IMR-90 (cell line): ENCODE results near the gene RNF144B. TPM values are rescaled to one million over a fixed set of nuclear protein-coding genes. Genes with fewer than 3 reads are reported as not detected.

ENCODE experiments used
- ATAC-seq: fragments of 200-7000 bp; cut with Tn5 transposase; 2 replicates; pipeline ENCODE4 v1.9.1; 2020; ENCODE audit warnings: low read depth, mild to moderate bottlenecking, moderate library complexity
- BruUV-seq: library from RNA; stranded (reverse); fragments of 400-500 nt; replicated peaks from 2 replicates; lab custom pipeline; 2021; lab: Mats Ljungman, UMichigan
- CTCF ChIA-PET: fragments of 300-600 bp; formaldehyde crosslinking; extraction: SDS; loops from one replicate; lab custom pipeline; 2021; ENCODE audit warnings: antibody characterized with exemption; lab: Yijun Ruan, JAX
- POLR2A ChIA-PET: fragments of 300-600 bp; sonication (Branson Sonifier 250); formaldehyde crosslinking; loops from one replicate; lab custom pipeline; 2022; ENCODE audit warnings: antibody characterized with exemption; ENCODE audit not compliant: unreplicated experiment; lab: Charles Lee
- DNase-seq: peaks from one replicate; pipeline ENCODE4 v3.0.0; 2013
- H2AFZ ChIP-seq: replicated peaks from 2 replicates; pipeline ENCODE3; 2013; ENCODE audit warnings: low read length, mild to moderate bottlenecking; ENCODE audit not compliant: poor library complexity
- H2AK5ac ChIP-seq: 2 replicates; pipeline ENCODE4 v1.6.1; 2013; ENCODE audit warnings: low read depth, low read length, inconsistent platforms
- H2AK9ac ChIP-seq: replicated peaks from 2 replicates; pipeline ENCODE3; 2013; ENCODE audit warnings: mild to moderate bottlenecking, low read depth, low read length, moderate library complexity; ENCODE audit not compliant: poor library complexity
- H2BK120ac ChIP-seq: 2 replicates; pipeline ENCODE4 v1.6.1; 2013; ENCODE audit warnings: low read depth, low read length, inconsistent platforms
- H2BK15ac ChIP-seq: 3 replicates; pipeline ENCODE4 v1.6.1; 2013; ENCODE audit warnings: low read depth, low read length, inconsistent platforms
- H2BK20ac ChIP-seq: 2 replicates; pipeline ENCODE4 v1.6.1; 2013; ENCODE audit warnings: low read depth, mild to moderate bottlenecking, inconsistent platforms, low read length, moderate library complexity
- H2BK5ac ChIP-seq: 2 replicates; pipeline ENCODE4 v1.6.1; 2013; ENCODE audit warnings: mild to moderate bottlenecking, low read depth, low read length, inconsistent platforms; ENCODE audit not compliant: poor library complexity, severe bottlenecking
- H3K14ac ChIP-seq: replicated peaks from 2 replicates; pipeline ENCODE4 v1.6.1; 2013; ENCODE audit warnings: low read depth, low read length, inconsistent platforms
- H3K18ac ChIP-seq: 2 replicates; pipeline ENCODE4 v1.6.1; 2013; ENCODE audit warnings: low read depth, low read length, control low read depth
- H3K23ac ChIP-seq: 2 replicates; pipeline ENCODE4 v1.6.1; 2013; ENCODE audit warnings: low read depth, low read length, inconsistent platforms
- H3K27ac ChIP-seq: 2 replicates; pipeline ENCODE4 v1.5.1; 2013; ENCODE audit warnings: mild to moderate bottlenecking, control low read depth, low read length; ENCODE audit not compliant: insufficient read depth
- H3K27me3 ChIP-seq: 2 replicates; pipeline ENCODE4 v1.6.1; 2013; ENCODE audit warnings: low read length; ENCODE audit not compliant: control insufficient read depth, insufficient read depth
- H3K36me3 ChIP-seq: 2 replicates; pipeline ENCODE4 v1.6.1; 2013; ENCODE audit warnings: low read length, mixed read lengths; ENCODE audit not compliant: control insufficient read depth, insufficient read depth
- H3K4ac ChIP-seq: 2 replicates; pipeline ENCODE4 v1.6.1; 2013; ENCODE audit warnings: low read depth, low read length, inconsistent platforms
- H3K4me1 ChIP-seq: 2 replicates; pipeline ENCODE4 v1.6.1; 2013; ENCODE audit warnings: low read length, mixed read lengths; ENCODE audit not compliant: control insufficient read depth, insufficient read depth
- H3K4me2 ChIP-seq: 2 replicates; pipeline ENCODE4 v1.6.1; 2013; ENCODE audit warnings: low read depth, mild to moderate bottlenecking, control low read depth, low read length, moderate library complexity
- H3K4me3 ChIP-seq: 2 replicates; pipeline ENCODE4 v1.5.1; 2013; ENCODE audit warnings: low read depth, mild to moderate bottlenecking, control low read depth, low read length, moderate library complexity; ENCODE audit not compliant: insufficient read depth
- H3K56ac ChIP-seq: 2 replicates; pipeline ENCODE4 v1.6.1; 2013; ENCODE audit warnings: low read length, inconsistent platforms; ENCODE audit not compliant: insufficient read depth; ENCODE audit errors: extremely low read depth
- H3K79me1 ChIP-seq, 2 experiments: 2 replicates each; pipeline ENCODE4 v1.6.1; 2013; ENCODE audit warnings: low read length in 2 of 2, inconsistent platforms in 1 of 2, low read depth in 1 of 2
- H3K9ac ChIP-seq: 2 replicates; pipeline ENCODE4 v1.6.1; 2013; ENCODE audit warnings: low read depth, low read length, control low read depth
- H3K9me1 ChIP-seq: 2 replicates; pipeline ENCODE4 v1.6.1; 2013; ENCODE audit warnings: low read length, inconsistent platforms; ENCODE audit not compliant: insufficient read depth
- H3K9me3 ChIP-seq: 2 replicates; pipeline ENCODE4 v1.6.1; 2013; ENCODE audit warnings: low read length; ENCODE audit not compliant: control insufficient read depth, insufficient read depth
- H4K20me1 ChIP-seq: 2 replicates; pipeline ENCODE4 v1.6.1; 2013; ENCODE audit warnings: low read length, inconsistent platforms; ENCODE audit not compliant: insufficient read depth
- H4K5ac ChIP-seq: 2 replicates; pipeline ENCODE4 v1.6.1; 2013; ENCODE audit warnings: mild to moderate bottlenecking, low read depth, low read length, control low read depth
- H4K8ac ChIP-seq, 2 experiments: 2 replicates each; pipeline ENCODE4 v1.6.1; 2013; ENCODE audit warnings: low read depth in 2 of 2, low read length in 2 of 2, control low read depth in 1 of 2, inconsistent platforms in 1 of 2
- H4K91ac ChIP-seq: 2 replicates; pipeline ENCODE4 v1.6.1; 2013; ENCODE audit warnings: low read depth, low read length, inconsistent platforms; ENCODE audit not compliant: insufficient read depth
- CEBPB ChIP-seq: IDR thresholded peaks from 2 replicates; pipeline ENCODE4 v1.6.1; 2012; ENCODE audit warnings: low read depth, low read length, improper control_type of control experiment
- MAFK ChIP-seq: IDR thresholded peaks from 2 replicates; pipeline ENCODE4 v1.6.1; 2012; ENCODE audit warnings: low read depth, low read length, improper control_type of control experiment
- MAZ ChIP-seq: IDR thresholded peaks from 2 replicates; pipeline ENCODE4 v1.6.1; 2012; ENCODE audit warnings: low read depth, mild to moderate bottlenecking, low read length, improper control_type of control experiment, moderate library complexity, borderline replicate concordance
- MXI1 ChIP-seq: IDR thresholded peaks from 2 replicates; pipeline ENCODE4 v1.6.1; 2012; ENCODE audit warnings: low read depth, mild to moderate bottlenecking, low read length, moderate library complexity, borderline replicate concordance
- POLR2A ChIP-seq: IDR thresholded peaks from 2 replicates; pipeline ENCODE4 v1.6.1; 2012; ENCODE audit warnings: mild to moderate bottlenecking, low read depth, low read length
- RCOR1 ChIP-seq: IDR thresholded peaks from 2 replicates; pipeline ENCODE4 v1.6.1; 2012; ENCODE audit warnings: mild to moderate bottlenecking, low read length, improper control_type of control experiment; ENCODE audit not compliant: insufficient replicate concordance
- USF2 ChIP-seq: fragments of 150-350 bp; IDR thresholded peaks from 2 replicates; pipeline ENCODE4 v1.6.1; 2017; ENCODE audit warnings: mild to moderate bottlenecking, antibody characterized with exemption, low read length, low read depth
- WGBS, 2 experiments: methylation state at CpG; one replicate each; pipeline versions ENCODE4 v1.1.5 to v1.1.7; 2013; ENCODE audit warnings: missing lambda C conversion rate in 2 of 2; ENCODE audit not compliant: insufficient read length in 1 of 2; ENCODE audit errors: extremely low coverage in 2 of 2; 5-methylcytosine and 5-hydroxymethylcytosine counted together
- dilution Hi-C: fragments of 300-500 bp; cut with HindIII; formaldehyde crosslinking; loops from one replicate; pipeline ENCODE4 v1.14.3; 2018; ENCODE audit warnings: low sequenced_read_pairs; ENCODE audit not compliant: unreplicated experiment
- in situ Hi-C: fragments of 300-500 bp; cut with MboI; formaldehyde crosslinking; loops from 3 replicates; pipeline ENCODE4 v1.14.3; 2019; ENCODE audit warnings: low sequenced_read_pairs, inconsistent platforms, mixed read lengths
- intact Hi-C: fragments of 100-400 bp; cut with micrococcal nuclease; formaldehyde crosslinking; loops from 2 replicates; pipeline ENCODE4 v1.10.0; 2022
- polyA plus RNA-seq, 3 experiments: library from polyadenylated mRNA; depleted of rRNA; stranded (reverse); fragments of >200 nt; gene quantifications; 2 replicates each; pipeline ENCODE4 v1.2.3, GENCODE V29; 2012; ENCODE audit warnings: low replicate concordance in 1 of 3
- total RNA-seq: library from RNA; depleted of rRNA; stranded (reverse); fragments of >200 nt; gene quantifications from 2 replicates; pipeline ENCODE4 v1.2.3, GENCODE V29; 2012
- TF ChIP-seq, protein P1 (sequence below): fragments of 150-350 bp; IDR thresholded peaks from 2 replicates; pipeline ENCODE4 v1.6.1; 2016; ENCODE audit warnings: low read depth, mild to moderate bottlenecking, low read length, moderate library complexity, borderline replicate concordance
- TF ChIP-seq, protein P2 (sequence below): conservative IDR thresholded peaks from 2 replicates; pipeline ENCODE4 v1.5.1; 2012; ENCODE audit warnings: mild to moderate bottlenecking, low read depth, low read length, improper control_type of control experiment

RNF144B gene
- total and polyA plus RNA-seq, 2 of the 4 experiments (the other 2 are of a cell fraction), result 0.44 to 2.7 TPM

DNA sequence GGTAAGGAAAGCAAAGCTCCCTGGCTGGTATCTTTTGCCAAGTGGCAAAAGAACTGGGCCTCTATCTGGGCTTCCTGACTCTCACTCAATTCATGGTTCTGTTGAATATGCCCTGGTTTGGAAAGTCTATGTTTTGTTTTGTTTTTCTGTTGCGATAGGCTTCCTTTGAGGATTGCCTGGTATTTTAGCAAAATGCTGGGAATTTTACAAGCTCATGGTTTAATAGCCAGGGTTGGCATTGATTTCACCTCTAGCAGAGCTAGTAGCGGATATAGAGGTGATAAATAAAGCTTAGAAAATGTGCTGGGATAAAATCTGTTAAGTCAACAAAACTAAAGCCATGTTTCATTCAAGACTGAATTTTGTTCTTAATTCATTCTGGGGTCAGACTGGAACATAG lies 109.9 kb downstream of the RNF144B start:
- POLR2A ChIA-PET, result no interaction called here
- no peaks in the 10 kb centered on the region for H3K36me3 ChIP-seq
- DNase-seq (no peak), ATAC-seq (no peak)
- intact Hi-C loops (no loop called here), in situ Hi-C loops (loop anchor here (5.0 kb wide), 1 partner anchor 160 kb away; no protein-coding TSS in a partner anchor), dilution Hi-C loops (no loop called here)
- no peaks in the 10 kb centered on the region; the same call in none of the 2 replicates for H3K27me3 ChIP-seq
- no peak overlapping the region for H3K9ac ChIP-seq
- H3K79me1 ChIP-seq, result no peaks in the 10 kb centered on the region
- H3K9me1 ChIP-seq, result peaks cover 1% of the 10 kb centered on the region; the same call in 1 of the 2 replicates
- no peak overlapping the region for H2AFZ ChIP-seq
- no TSS peak for BruUV-seq
- no peak overlapping the region for H2AK9ac ChIP-seq
- H2AK5ac ChIP-seq, result no peak overlapping the region
- H3K18ac ChIP-seq, result no peak overlapping the region
- H3K14ac ChIP-seq, result no peak overlapping the region
- no peak overlapping the region for H3K4ac ChIP-seq
- WGBS, 2 experiments, result no CpG with 5 or more reads among the region's 2 CpGs
- TF ChIP-seq MAZ (no peak), CEBPB (no peak), POLR2A (no peak), MAFK (no peak), RCOR1 (no peak), MXI1 (no peak), USF2 (no peak)
- TF ChIP-seq, protein P1, sequence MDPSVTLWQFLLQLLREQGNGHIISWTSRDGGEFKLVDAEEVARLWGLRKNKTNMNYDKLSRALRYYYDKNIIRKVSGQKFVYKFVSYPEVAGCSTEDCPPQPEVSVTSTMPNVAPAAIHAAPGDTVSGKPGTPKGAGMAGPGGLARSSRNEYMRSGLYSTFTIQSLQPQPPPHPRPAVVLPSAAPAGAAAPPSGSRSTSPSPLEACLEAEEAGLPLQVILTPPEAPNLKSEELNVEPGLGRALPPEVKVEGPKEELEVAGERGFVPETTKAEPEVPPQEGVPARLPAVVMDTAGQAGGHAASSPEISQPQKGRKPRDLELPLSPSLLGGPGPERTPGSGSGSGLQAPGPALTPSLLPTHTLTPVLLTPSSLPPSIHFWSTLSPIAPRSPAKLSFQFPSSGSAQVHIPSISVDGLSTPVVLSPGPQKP, result no peak
- TF ChIP-seq, protein P2, sequence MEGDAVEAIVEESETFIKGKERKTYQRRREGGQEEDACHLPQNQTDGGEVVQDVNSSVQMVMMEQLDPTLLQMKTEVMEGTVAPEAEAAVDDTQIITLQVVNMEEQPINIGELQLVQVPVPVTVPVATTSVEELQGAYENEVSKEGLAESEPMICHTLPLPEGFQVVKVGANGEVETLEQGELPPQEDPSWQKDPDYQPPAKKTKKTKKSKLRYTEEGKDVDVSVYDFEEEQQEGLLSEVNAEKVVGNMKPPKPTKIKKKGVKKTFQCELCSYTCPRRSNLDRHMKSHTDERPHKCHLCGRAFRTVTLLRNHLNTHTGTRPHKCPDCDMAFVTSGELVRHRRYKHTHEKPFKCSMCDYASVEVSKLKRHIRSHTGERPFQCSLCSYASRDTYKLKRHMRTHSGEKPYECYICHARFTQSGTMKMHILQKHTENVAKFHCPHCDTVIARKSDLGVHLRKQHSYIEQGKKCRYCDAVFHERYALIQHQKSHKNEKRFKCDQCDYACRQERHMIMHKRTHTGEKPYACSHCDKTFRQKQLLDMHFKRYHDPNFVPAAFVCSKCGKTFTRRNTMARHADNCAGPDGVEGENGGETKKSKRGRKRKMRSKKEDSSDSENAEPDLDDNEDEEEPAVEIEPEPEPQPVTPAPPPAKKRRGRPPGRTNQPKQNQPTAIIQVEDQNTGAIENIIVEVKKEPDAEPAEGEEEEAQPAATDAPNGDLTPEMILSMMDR, result no peak
- no peak overlapping the region for H3K27ac ChIP-seq
- CTCF ChIA-PET, result no interaction called here
- H3K56ac ChIP-seq, result no peak overlapping the region
- H3K4me1 ChIP-seq, result peaks cover 5% of the 10 kb centered on the region
- no peak overlapping the region for H3K23ac ChIP-seq
- H4K20me1 ChIP-seq, result no peaks in the 10 kb centered on the region
- no peak overlapping the region for H2BK20ac ChIP-seq
- H4K8ac ChIP-seq, result no peak overlapping the region
- H3K4me2 ChIP-seq, result no peak overlapping the region
- no peak overlapping the region for H4K91ac ChIP-seq
- no peaks in the 10 kb centered on the region for H3K9me3 ChIP-seq
- no peak overlapping the region for H2BK15ac ChIP-seq
- no peak overlapping the region for H2BK5ac ChIP-seq
- H3K4me3 ChIP-seq, result no peak overlapping the region
- no peak overlapping the region for H2BK120ac ChIP-seq
- H4K5ac ChIP-seq, result no peak overlapping the region
